AG04449 (cell line): ENCODE results near the gene PERCC1.
"Not testable (repeated sequence)": the region's sequence is repeated elsewhere in the genome, so short reads cannot be mapped to it uniquely, and the experiment has no call there.

Experiments used
- CTCF ChIA-PET: fragments of 350-600 bp; formaldehyde crosslinking; extraction: SDS; loops from one replicate; lab custom pipeline; 2021; ENCODE audit warnings: antibody characterized with exemption; lab: Yijun Ruan, JAX
- POLR2A ChIA-PET: fragments of 400-600, 350-600 bp; formaldehyde crosslinking; extraction: SDS; loops from one replicate; lab custom pipeline; 2020; ENCODE audit warnings: antibody characterized with exemption, inconsistent platforms; lab: Yijun Ruan, JAX
- DNase-seq: peaks from one replicate; pipeline ENCODE4 v3.0.0-alpha.2; 2010; ENCODE audit warnings: low read depth, low spot score
- H3K4me3 ChIP-seq: 2 replicates; pipeline ENCODE4 v1.5.1; 2011; ENCODE audit warnings: low read depth, mild to moderate bottlenecking, control low read depth, low read length
- CTCF ChIP-seq: IDR thresholded peaks from one replicate; pipeline ENCODE4 v1.5.1; 2011; ENCODE audit warnings: mild to moderate bottlenecking, moderate library complexity, low read length, control low read depth, inconsistent platforms; ENCODE audit not compliant: insufficient read depth; ENCODE audit errors: missing control alignments

PERCC1 gene

GRCh38 chr16:1435921-1436697, 5.2 kb downstream of the PERCC1 start:
- no peak for DNase-seq
- H3K4me3 ChIP-seq, result no peak overlapping the region
- CTCF ChIA-PET, result no interaction called here
- TF ChIP-seq CTCF, result no peak
- POLR2A ChIA-PET, result no interaction called here

GRCh38 chr16:1436731-1437355, 6.0 kb downstream of the PERCC1 start:
- DNase-seq, result no peak
- CTCF ChIA-PET, result no interaction called here

GRCh38 chr16:1437606-1438005, 6.7 kb downstream of the PERCC1 start:
- TF ChIP-seq CTCF, result no peak
- ChIA-PET CTCF (interaction anchor here (1.8 kb wide), 1 partner anchor 9 kb away, joined by 5 read pairs; no protein-coding TSS in a partner anchor), POLR2A (interaction anchor here (1.3 kb wide), 1 partner anchor 17 kb away, joined by 5 read pairs; the partner anchor contains the start of gene UQCC4)
- no peak for DNase-seq
- H3K4me3 ChIP-seq, result no peak overlapping the region

More at GRCh38 chr16:1436731-1437355, 6.0 kb downstream of the PERCC1 start:
- TF ChIP-seq CTCF, result no peak
- POLR2A ChIA-PET, result no interaction called here
- H3K4me3 ChIP-seq, result no peak overlapping the region

GRCh38 chr16:1438229-1439057, 7.6 kb downstream of the PERCC1 start:
- DNase-seq, result no peak
- ChIA-PET CTCF (interaction anchor here (1.8 kb wide), 1 partner anchor 10 kb away, joined by 5 read pairs; no protein-coding TSS in a partner anchor), POLR2A (interaction anchor here (1.3 kb wide), 1 partner anchor 18 kb away, joined by 5 read pairs; the partner anchor contains the start of gene UQCC4)
- no peak for TF ChIP-seq CTCF
- no peak overlapping the region for H3K4me3 ChIP-seq

GRCh38 chr16:1439058-1439698, 8.3 kb downstream of the PERCC1 start:
- ChIA-PET POLR2A (interaction anchor here (1.3 kb wide), 1 partner anchor 18 kb away, joined by 5 read pairs; the partner anchor contains the start of gene UQCC4), CTCF (interaction anchor here (1.8 kb wide), 1 partner anchor 11 kb away, joined by 5 read pairs; no protein-coding TSS in a partner anchor)
- DNase-seq, result no peak
- no peak overlapping the region for H3K4me3 ChIP-seq
- TF ChIP-seq CTCF, result no peak

- CTCF ChIA-PET, POLR2A ChIA-PET, H3K4me3 ChIP-seq, DNase-seq: not testable (repeated sequence)
Measured at GRCh38 chr16:1439699-1440074, 8.8 kb downstream of the PERCC1 start.
